Measurements from ENCODE around the gene CHRNB1.

CHRNB1 gene

DNA sequence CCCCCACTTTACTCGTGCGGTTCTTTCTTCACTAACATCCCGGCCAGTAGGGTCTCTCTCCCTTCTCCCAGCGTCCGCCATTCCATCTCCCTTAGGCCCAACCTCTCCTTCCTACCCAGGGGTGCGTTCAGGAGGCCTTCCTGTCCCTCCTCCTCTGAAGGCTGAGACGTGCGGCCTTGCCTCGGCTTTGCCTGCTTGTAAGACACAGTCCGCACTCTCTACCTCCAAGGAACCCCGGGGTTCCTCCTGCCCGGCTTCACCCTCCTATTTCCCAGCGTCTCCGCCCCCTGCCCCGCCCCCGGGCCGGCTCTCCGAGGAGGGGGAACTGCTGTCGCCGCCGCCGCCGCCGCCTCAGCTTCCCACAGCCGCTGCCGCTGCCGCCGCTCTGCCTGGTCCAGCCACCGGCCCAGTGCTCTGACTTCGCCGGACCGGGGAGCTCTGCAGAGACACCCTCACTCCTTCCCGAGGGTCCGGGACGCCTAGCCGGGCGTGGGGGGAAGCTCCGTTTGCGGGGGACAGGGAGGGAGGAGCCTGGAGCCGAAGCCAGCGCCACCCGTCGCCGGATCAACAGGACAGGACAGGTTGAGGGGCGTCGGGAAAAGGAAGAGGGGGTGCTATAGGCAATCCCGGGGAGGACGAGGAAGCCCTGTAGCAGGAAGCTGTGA, 6.8 kb upstream of the CHRNB1 start:
- intact Hi-C loops (cut with micrococcal nuclease): loop anchor here (2.0 to 5.0 kb wide), 2 partner anchors 86 to 123 kb away; partner anchors contain the start of genes KCTD11 and SENP3
- H3K4me3 Mint-ChIP-seq: peak overlapping the region; percentile 86
- H3K9me3 Mint-ChIP-seq: no peaks in the 10 kb centered on the region
- H3K4me1 Mint-ChIP-seq (ENCODE audit: low read depth): peaks cover 46% of the 10 kb centered on the region
- H3K27ac Mint-ChIP-seq: peak overlapping the region; percentile 53
- H3K36me3 Mint-ChIP-seq (ENCODE audit: low read depth): peaks cover 25% of the 10 kb centered on the region
- peaks cover 51% of the 10 kb centered on the region for H3K27me3 Mint-ChIP-seq

- peaks cover 25% of the 10 kb centered on the region for H3K36me3 Mint-ChIP-seq (ENCODE audit: low read depth)
- peak overlapping the region; percentile 86 for H3K4me3 Mint-ChIP-seq
- H3K9me3 Mint-ChIP-seq: no peaks in the 10 kb centered on the region
- peaks cover 59% of the 10 kb centered on the region for H3K27me3 Mint-ChIP-seq
- peak overlapping the region; percentile 53 for H3K27ac Mint-ChIP-seq
- intact Hi-C loops (cut with micrococcal nuclease): loop anchor here (5.0 kb wide), 1 partner anchor 87 kb away; the partner anchor contains the start of gene KCTD11
- H3K4me1 Mint-ChIP-seq (ENCODE audit: low read depth): peaks cover 46% of the 10 kb centered on the region
Measured at GRCh38 chr17:7438656-7439460, 6.0 kb upstream of the CHRNB1 start.

GRCh38 chr17:7439462-7440112, 5.3 kb upstream of the CHRNB1 start, which contains the start of gene FGF11:
FGF11 (plus strand) TSS chr17:7439512; CDS start chr17:7439621, 109 bp downstream.
- peaks cover 46% of the 10 kb centered on the region for H3K4me1 Mint-ChIP-seq (ENCODE audit: low read depth)
- H3K36me3 Mint-ChIP-seq (ENCODE audit: low read depth): peaks cover 25% of the 10 kb centered on the region

GRCh38 chr17:7440113-7440833, 4.6 kb upstream of the CHRNB1 start:
- peak overlapping the region; percentile 86 for H3K4me3 Mint-ChIP-seq
- no peaks in the 10 kb centered on the region for H3K9me3 Mint-ChIP-seq
- peaks cover 71% of the 10 kb centered on the region for H3K27me3 Mint-ChIP-seq
- peaks cover 51% of the 10 kb centered on the region for H3K4me1 Mint-ChIP-seq (ENCODE audit: low read depth)
- H3K27ac Mint-ChIP-seq: peak overlapping the region; percentile 53
- H3K36me3 Mint-ChIP-seq (ENCODE audit: low read depth): peaks cover 24% of the 10 kb centered on the region
- intact Hi-C loops (cut with micrococcal nuclease): no loop called here

More at GRCh38 chr17:7439462-7440112, 5.3 kb upstream of the CHRNB1 start, which contains the start of gene FGF11:
- intact Hi-C loops (cut with micrococcal nuclease): loop anchor here (5.0 kb wide), 1 partner anchor 87 kb away; the partner anchor contains the start of gene KCTD11
- H3K9me3 Mint-ChIP-seq: no peaks in the 10 kb centered on the region
- H3K4me3 Mint-ChIP-seq: peak within 1 kb of the TSS; percentile 86
- H3K27ac Mint-ChIP-seq: peak within 1 kb of the TSS; percentile 53
- peaks cover 66% of the 10 kb centered on the region for H3K27me3 Mint-ChIP-seq

DNA sequence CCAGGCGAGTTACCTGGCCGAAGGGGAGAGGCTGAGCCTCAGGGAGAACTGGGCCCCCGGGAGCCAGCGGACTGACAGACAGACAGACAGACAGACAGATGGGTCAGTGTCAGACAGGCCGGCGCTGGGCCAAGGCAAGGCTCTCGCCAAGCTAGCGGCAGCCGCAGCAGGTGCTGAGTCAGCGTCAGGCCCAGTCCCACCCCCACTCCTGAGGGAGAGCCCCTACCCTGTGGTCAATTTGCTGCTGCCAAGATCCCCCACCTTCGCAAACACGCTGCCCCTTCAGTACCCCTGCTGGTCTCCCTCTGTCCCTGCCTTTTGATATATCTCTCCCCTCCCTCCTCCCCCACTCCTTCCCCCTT, 4.0 kb upstream of the CHRNB1 start:
- Mint-ChIP-seq H3K9me3 (no peaks in the 10 kb centered on the region), H3K27me3 (peaks cover 77% of the 10 kb centered on the region), H3K27ac (no peak overlapping the region), H3K4me3 (peak overlapping the region; percentile 86), H3K4me1 (ENCODE audit: low read depth) (peaks cover 56% of the 10 kb centered on the region), H3K36me3 (ENCODE audit: low read depth) (peaks cover 19% of the 10 kb centered on the region)
- intact Hi-C loops (cut with micrococcal nuclease): no loop called here

DNA sequence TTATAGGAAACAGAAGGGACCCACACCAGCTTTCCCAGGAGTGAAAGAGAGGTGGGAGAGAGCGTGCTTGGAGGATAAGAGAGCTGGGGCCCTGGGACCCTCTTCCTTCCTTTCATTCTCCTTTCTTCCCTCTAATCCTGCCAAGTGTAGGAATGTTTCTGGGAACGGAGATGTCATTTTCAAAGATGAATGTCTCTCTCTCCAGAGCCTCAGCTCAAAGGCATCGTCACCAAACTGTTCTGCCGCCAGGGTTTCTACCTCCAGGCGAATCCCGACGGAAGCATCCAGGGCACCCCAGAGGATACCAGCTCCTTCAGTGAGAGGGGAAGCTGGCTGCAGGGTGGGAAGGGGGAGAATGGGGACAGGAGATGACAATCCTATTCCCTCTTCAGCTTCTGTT, 3.6 kb upstream of the CHRNB1 start:
- intact Hi-C loops (cut with micrococcal nuclease): no loop called here
- Mint-ChIP-seq H3K4me3 (no peak overlapping the region), H3K4me1 (ENCODE audit: low read depth) (peaks cover 53% of the 10 kb centered on the region), H3K27ac (no peak overlapping the region), H3K9me3 (no peaks in the 10 kb centered on the region), H3K36me3 (ENCODE audit: low read depth) (peaks cover 14% of the 10 kb centered on the region), H3K27me3 (peaks cover 81% of the 10 kb centered on the region)

- intact Hi-C loops (cut with micrococcal nuclease): no loop called here
- Mint-ChIP-seq H3K27ac (no peak overlapping the region), H3K27me3 (peaks cover 89% of the 10 kb centered on the region), H3K36me3 (ENCODE audit: low read depth) (peaks cover 7% of the 10 kb centered on the region), H3K4me1 (ENCODE audit: low read depth) (peaks cover 45% of the 10 kb centered on the region), H3K9me3 (no peaks in the 10 kb centered on the region), H3K4me3 (no peak overlapping the region)
Measured at GRCh38 chr17:7442142-7442541, 2.7 kb upstream of the CHRNB1 start.

GRCh38 chr17:7443499-7444485, 1.1 kb upstream of the CHRNB1 start:
- Mint-ChIP-seq H3K27me3 (peaks cover 95% of the 10 kb centered on the region), H3K4me3 (no peak overlapping the region), H3K36me3 (ENCODE audit: low read depth) (no peaks in the 10 kb centered on the region), H3K27ac (no peak overlapping the region), H3K4me1 (ENCODE audit: low read depth) (peaks cover 31% of the 10 kb centered on the region), H3K9me3 (no peaks in the 10 kb centered on the region)
- intact Hi-C loops (cut with micrococcal nuclease): no loop called here

- Mint-ChIP-seq H3K9me3 (no peaks in the 10 kb centered on the region), H3K27ac (peak overlapping the region; percentile 20), H3K27me3 (peaks cover 86% of the 10 kb centered on the region), H3K4me3 (peak overlapping the region; percentile 79), H3K4me1 (ENCODE audit: low read depth) (peaks cover 17% of the 10 kb centered on the region), H3K36me3 (ENCODE audit: low read depth) (no peaks in the 10 kb centered on the region)
- intact Hi-C loops (cut with micrococcal nuclease): no loop called here
Measured at GRCh38 chr17:7445619-7445968, 733 bp downstream of the CHRNB1 start.

DNA sequence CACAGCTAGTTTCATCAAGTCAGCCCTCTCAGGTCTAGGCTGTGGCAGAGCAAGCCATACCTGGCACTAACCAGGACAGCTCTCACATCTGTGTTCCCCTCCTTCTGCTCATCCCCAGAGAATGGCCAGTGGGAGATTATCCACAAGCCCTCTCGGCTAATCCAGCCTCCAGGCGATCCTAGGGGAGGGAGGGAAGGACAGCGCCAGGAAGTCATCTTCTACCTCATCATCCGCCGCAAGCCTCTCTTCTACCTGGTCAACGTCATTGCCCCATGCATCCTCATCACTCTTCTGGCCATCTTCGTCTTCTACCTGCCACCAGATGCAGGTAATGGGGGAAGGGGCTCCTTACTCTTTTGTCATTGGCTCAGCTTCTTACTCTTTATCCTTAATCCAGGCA, 3.6 kb downstream of the CHRNB1 start:
- Mint-ChIP-seq H3K4me3 (no peak overlapping the region), H3K4me1 (ENCODE audit: low read depth) (peaks cover 13% of the 10 kb centered on the region), H3K27ac (no peak overlapping the region), H3K27me3 (peaks cover 60% of the 10 kb centered on the region), H3K36me3 (ENCODE audit: low read depth) (no peaks in the 10 kb centered on the region), H3K9me3 (no peaks in the 10 kb centered on the region)
- intact Hi-C loops (cut with micrococcal nuclease): no loop called here

GRCh38 chr17:7459961-7460545, 15.2 kb downstream of the CHRNB1 start:
- H3K4me3 Mint-ChIP-seq: no peak overlapping the region
- H3K9me3 Mint-ChIP-seq: no peaks in the 10 kb centered on the region
- H3K27me3 Mint-ChIP-seq: no peaks in the 10 kb centered on the region
- H3K27ac Mint-ChIP-seq: no peak overlapping the region
- peaks cover 51% of the 10 kb centered on the region for H3K36me3 Mint-ChIP-seq (ENCODE audit: low read depth)
- peaks cover 13% of the 10 kb centered on the region for H3K4me1 Mint-ChIP-seq (ENCODE audit: low read depth)
- intact Hi-C loops (cut with micrococcal nuclease): no loop called here

GRCh38 chr17:7460850-7461660, 16.2 kb downstream of the CHRNB1 start:
- Mint-ChIP-seq H3K36me3 (ENCODE audit: low read depth) (peaks cover 52% of the 10 kb centered on the region), H3K27me3 (no peaks in the 10 kb centered on the region), H3K27ac (peak overlapping the region; percentile 5), H3K9me3 (no peaks in the 10 kb centered on the region), H3K4me1 (ENCODE audit: low read depth) (peaks cover 20% of the 10 kb centered on the region), H3K4me3 (no peak overlapping the region)
- intact Hi-C loops (cut with micrococcal nuclease): no loop called here

Measured in dendritic cell treated with granulocyte-macrophage colony-stimulating factor and Interleukin-4, amounts not matched to agents 40 ng/mL and 50 ng/mL, for 4 days (primary cell).